Esophagus muscularis mucosa (tissue), 3 donors: Measurements from ENCODE around the gene CMYA5.

Source experiments
- CTCF ChIP-seq, 3 experiments: fragments of 200-600 bp in 2 of 3; fragments of 450-650 bp in 1 of 3; sonication (generic) in 2 of 3; IDR thresholded peaks; one replicate each; pipeline ENCODE4 v1.5.1; 2017 to 2019; ENCODE audit warnings: antibody characterized with exemption in 3 of 3, mild to moderate bottlenecking in 2 of 3, moderate library complexity in 1 of 3
- POLR2A ChIP-seq: fragments of 450-650 bp; IDR thresholded peaks from one replicate; pipeline ENCODE4 v1.6.1; 2017; ENCODE audit warnings: antibody characterized with exemption, moderate library complexity, mild to moderate bottlenecking, low read depth
- POLR2AphosphoS5 ChIP-seq, 2 donors: sonication (generic); formaldehyde crosslinking; IDR thresholded peaks; one replicate each; pipeline ENCODE4 v1.6.1; 2017; ENCODE audit warnings: antibody characterized with exemption in 2 of 2

DNA sequence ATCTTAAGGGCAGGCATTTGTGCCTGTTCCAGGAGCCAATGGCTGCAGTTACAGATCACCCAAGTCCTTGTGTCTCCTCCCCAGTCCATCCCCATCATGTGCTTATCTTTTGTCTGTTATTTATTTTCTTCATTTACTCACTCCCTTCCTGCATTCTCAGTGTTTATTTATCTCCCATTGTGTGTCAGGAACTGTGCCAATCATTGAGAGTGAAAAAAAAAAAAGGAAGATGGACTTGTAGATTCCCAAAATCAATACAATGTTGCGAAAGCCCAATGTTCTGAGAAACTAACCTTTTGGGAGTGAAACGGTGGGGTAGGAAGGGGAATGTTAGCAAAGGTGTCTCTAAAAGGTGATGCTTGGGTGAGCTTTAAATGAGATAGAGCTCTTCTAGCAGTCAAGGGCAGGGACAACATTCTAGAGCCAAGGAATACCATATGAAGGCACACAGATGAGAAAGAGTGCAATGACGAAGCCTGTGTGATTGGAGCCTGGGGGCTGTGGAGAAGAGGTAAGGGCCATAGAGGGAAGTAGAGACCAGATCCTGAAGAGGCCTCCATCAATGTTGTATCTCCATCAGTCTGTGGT, 53.0 kb downstream of the CMYA5 start:
- TF ChIP-seq CTCF (IDR thresholded peaks at IDR 0.05) (no peak), POLR2AphosphoS5 (IDR thresholded peaks at IDR 0.05) (no peak), POLR2A (no peak)
